Esophagus muscularis mucosa (tissue), 4 donors: ENCODE data around the gene IFI27L1. TPM values are rescaled to one million over a fixed set of nuclear protein-coding genes. Genes with fewer than 3 reads are reported as not detected.
A peak's percentile ranks its signal among the peaks of the same experiment; 100 is the strongest.

ENCODE experiments used
- DNase-seq: peaks from one replicate; pipeline ENCODE4 v3.0.0-alpha.2; 2017; ENCODE audit errors: extremely low spot score
- H3K27ac ChIP-seq, 4 donors: fragments of 200-600 bp; sonication (generic); replicated peaks in 1 of 4; 1 replicate in 3 of 4; 2 replicates in 1 of 4; pipeline ENCODE4 v1.5.1; 2016 to 2019; ENCODE audit warnings: mild to moderate bottlenecking in 1 of 4
- H3K27me3 ChIP-seq, 4 donors: fragments of 200-600 bp; sonication (generic); one replicate each; pipeline versions ENCODE4 v1.5.1 to v1.6.0; 2016 to 2019
- H3K36me3 ChIP-seq, 4 donors: fragments of 200-600 bp; sonication (generic); one replicate each; pipeline ENCODE4 v1.5.1; 2016 to 2019
- H3K4me1 ChIP-seq, 4 donors: fragments of 200-600 bp; sonication (generic); one replicate each; pipeline ENCODE4 v1.5.1; 2016 to 2019
- H3K4me3 ChIP-seq, 4 donors: fragments of 200-600 bp; sonication (generic); 1 replicate in 2 of 4; 2 replicates in 2 of 4; pipeline ENCODE4 v1.5.1; 2016 to 2019; ENCODE audit warnings: mild to moderate bottlenecking in 4 of 4, moderate library complexity in 1 of 4
- H3K9me3 ChIP-seq, 4 donors: fragments of 200-600 bp; sonication (generic); 1 replicate in 3 of 4; 2 replicates in 1 of 4; pipeline ENCODE4 v1.5.1; 2016 to 2019
- CTCF ChIP-seq, 3 experiments: fragments of 200-600 bp in 2 of 3; fragments of 450-650 bp in 1 of 3; sonication (generic) in 2 of 3; IDR thresholded peaks; one replicate each; pipeline ENCODE4 v1.5.1; 2017 to 2019; ENCODE audit warnings: antibody characterized with exemption in 3 of 3, mild to moderate bottlenecking in 2 of 3, moderate library complexity in 1 of 3
- EP300 ChIP-seq: sonication (generic); formaldehyde crosslinking; IDR thresholded peaks from one replicate; pipeline ENCODE4 v1.6.1; 2017; ENCODE audit warnings: antibody characterized with exemption
- POLR2A ChIP-seq: fragments of 450-650 bp; IDR thresholded peaks from one replicate; pipeline ENCODE4 v1.6.1; 2017; ENCODE audit warnings: antibody characterized with exemption, moderate library complexity, mild to moderate bottlenecking, low read depth
- POLR2AphosphoS5 ChIP-seq, 2 donors: sonication (generic); formaldehyde crosslinking; IDR thresholded peaks; one replicate each; pipeline ENCODE4 v1.6.1; 2017; ENCODE audit warnings: antibody characterized with exemption in 2 of 2
- WGBS: methylation state at CpG from one replicate; pipeline ENCODE4 v1.1.5; 2018; 5-methylcytosine and 5-hydroxymethylcytosine counted together
- intact Hi-C: fragments of 100-400 bp; cut with DNase I; formaldehyde crosslinking; loops from one replicate; pipeline ENCODE4 v1.15.1; 2023
- total RNA-seq, 4 donors: library from RNA; depleted of rRNA; stranded (reverse); fragments of >200 nt; gene quantifications; one replicate each; pipeline versions ENCODE4 v1.1.0 to v1.2.1, GENCODE V29; 2016

Gene IFI27L1
- total RNA-seq, 4 donors from 2014 or later: 5.8 to 12.9 (median 6.4) TPM

GRCh38 chr14:94046696-94047250, 34.3 kb upstream of the IFI27L1 start:
- 85% methylated on average over 7 of the region's 7 CpGs for WGBS
- intact Hi-C loops: no loop called here
- peaks cover 28 to 87% (median 78%) of the 10 kb centered on the region in 4 donors for H3K36me3 ChIP-seq

GRCh38 chr14:94047581-94047980, 33.5 kb upstream of the IFI27L1 start:
- Histone ChIP-seq H3K27me3 (no peaks in the 10 kb centered on the region), H3K27ac (no peak overlapping the region), H3K4me1 (peaks cover 20 to 35% (median 31%) of the 10 kb centered on the region in 4 donors), H3K9me3 (no peaks in the 10 kb centered on the region), H3K4me3 (no peak overlapping the region), H3K36me3 (peaks cover 35 to 95% (median 86%) of the 10 kb centered on the region in 4 donors)
- intact Hi-C loops: no loop called here
- TF ChIP-seq CTCF (IDR thresholded peaks at IDR 0.05) (no peak), EP300 (no peak), POLR2A (no peak), POLR2AphosphoS5 (IDR thresholded peaks at IDR 0.05) (no peak)
- 79% methylated on average over 3 of the region's 3 CpGs for WGBS
- no peak for DNase-seq

More at GRCh38 chr14:94046696-94047250, 34.3 kb upstream of the IFI27L1 start:
- Histone ChIP-seq H3K27ac (no peak overlapping the region), H3K9me3 (no peaks in the 10 kb centered on the region), H3K4me1 (peaks cover 21 to 40% (median 35%) of the 10 kb centered on the region in 4 donors), H3K27me3 (no peaks in the 10 kb centered on the region), H3K4me3 (no peak overlapping the region)
- TF ChIP-seq POLR2AphosphoS5 (IDR thresholded peaks at IDR 0.05) (no peak), EP300 (no peak), POLR2A (no peak), CTCF (IDR thresholded peaks at IDR 0.05) (no peak)
- no peak for DNase-seq

- Histone ChIP-seq H3K27ac (peak overlapping the region in 2 of 4 donors; percentile 0 to 54), H3K4me1 (peaks cover 20 to 32% (median 31%) of the 10 kb centered on the region in 4 donors), H3K4me3 (no peak overlapping the region), H3K9me3 (no peaks in the 10 kb centered on the region), H3K36me3 (peaks cover 43 to 100% (median 97%) of the 10 kb centered on the region in 4 donors), H3K27me3 (no peaks in the 10 kb centered on the region)
- TF ChIP-seq POLR2A (no peak), EP300 (no peak), CTCF (IDR thresholded peaks at IDR 0.05) (no peak), POLR2AphosphoS5 (IDR thresholded peaks at IDR 0.05) (no peak)
- DNase-seq: peak; percentile 60
- 69% methylated on average over 7 of the region's 10 CpGs for WGBS
- intact Hi-C loops: no loop called here
Measured at GRCh38 chr14:94048691-94049624, 32.2 kb upstream of the IFI27L1 start.

- Histone ChIP-seq H3K36me3 (peaks cover 50 to 100% (median 97%) of the 10 kb centered on the region in 4 donors), H3K27ac (peak overlapping the region in 2 of 4 donors; percentile 0 to 54), H3K4me1 (peaks cover 20 to 32% (median 31%) of the 10 kb centered on the region in 4 donors), H3K4me3 (no peak overlapping the region), H3K9me3 (no peaks in the 10 kb centered on the region), H3K27me3 (no peaks in the 10 kb centered on the region)
- WGBS: 90% methylated on average over 2 of the region's 2 CpGs
- intact Hi-C loops: loop anchor here (5.0 kb wide), 1 partner anchor 88 kb away; no protein-coding TSS in a partner anchor
- no peak for TF ChIP-seq EP300
- TF ChIP-seq CTCF (IDR thresholded peaks at IDR 0.05): no peak
- no peak for TF ChIP-seq POLR2A
- no peak for TF ChIP-seq POLR2AphosphoS5 (IDR thresholded peaks at IDR 0.05)
- no peak for DNase-seq
Measured at GRCh38 chr14:94049625-94050023, 31.5 kb upstream of the IFI27L1 start.
